H1 (cell line): ENCODE data around the gene TMEM198. TPM values are rescaled to one million over a fixed set of nuclear protein-coding genes. Genes with fewer than 3 reads are reported as not detected.

Experiments
- microRNA-seq, 2 experiments: library from miRNA; unstranded; fragments of <30 nt; microRNA quantifications; one replicate each; pipeline versions ENCODE4 to v1.2.0, GENCODE V29; 2016 to 2020; ENCODE audit warnings: borderline microRNAs expressed in 2 of 2, borderline number of aligned reads in 2 of 2, borderline replicate concordance in 1 of 2
- polyA plus RNA-seq, 7 experiments: library from polyadenylated mRNA; depleted of rRNA in 3 of 7; stranded (reverse) in 5 of 7; unstranded in 2 of 7; fragments of >200 nt in 5 of 7; fragments of 200-250 nt in 2 of 7; gene quantifications; 1 replicate in 5 of 7; 2 replicates in 1 of 7; 4 replicates in 1 of 7; pipeline versions ENCODE4 v1.2.1 to v1.2.3, GENCODE V29; 2011 to 2013; ENCODE audit warnings: missing spikeins in 2 of 7, mixed read lengths in 2 of 7
- small RNA-seq: library from polyadenylated mRNA; stranded (forward); fragments of <200 nt; extraction: miRNeasy Mini kit (QIAGEN cat#:217004); gene quantifications from one replicate; pipeline ENCODE3, GENCODE V24; 2013; ENCODE audit not compliant: insufficient read depth
- total RNA-seq: library from RNA; stranded (reverse); fragmentation: NEBNext Ultra II Directional; extraction: Animal tissue kit (Norgen Biotek cat#: 25700); gene quantifications from 2 replicates; pipeline ENCODE4 v1.2.1, GENCODE V29; 2021

Gene TMEM198
- total and polyA plus RNA-seq, 2 of the 8 experiments (the other 6 are each of a cell fraction or from before 2014, with no cell fraction given) = 10.2 to 10.4 TPM

Small RNA genes lying within 50 kb of the gene (microRNA-seq; reads per million reads assigned to microRNA genes)
- gene MIR3132 = 0 to 0.61 reads per million in 2 experiments

Small RNA genes lying within 50 kb of the gene (small RNA-seq; reads per million reads assigned to genes)
- gene MIR3132 (1.0 reads per million), gene RN7SKP213 (not detected)

Other genes starting within 250 kb of the TMEM198 start
- gene PTPRN, start 234.6 kb upstream of the TMEM198 start, total RNA-seq = 5.2 and 5.4 TPM in 2 replicates
- gene PTPRN, start 234.6 kb upstream of the TMEM198 start, polyA plus RNA-seq (2011; rRNA removed) = 8.2 and 17.4 TPM in 2 replicates
- not detected in 2 replicates for gene RESP18, start 211.3 kb upstream of the TMEM198 start, total RNA-seq
- 0.11 TPM in 1 of 2 replicates, not detected in the other for gene RESP18, start 211.3 kb upstream of the TMEM198 start, polyA plus RNA-seq (2011; rRNA removed)
- gene DNPEP, start 156.1 kb upstream of the TMEM198 start, total RNA-seq = 59.8 and 64.2 TPM in 2 replicates
- 109 and 142 TPM in 2 replicates for gene DNPEP, start 156.1 kb upstream of the TMEM198 start, polyA plus RNA-seq (2011; rRNA removed)
- 1.5 and 1.8 TPM in 2 replicates for gene DES, start 125.7 kb upstream of the TMEM198 start, total RNA-seq
- gene DES, start 125.7 kb upstream of the TMEM198 start, polyA plus RNA-seq (2011; rRNA removed) = 3.8 and 4.3 TPM in 2 replicates
- gene SPEG, start 109.2 kb upstream of the TMEM198 start, total RNA-seq = 32.0 and 36.7 TPM in 2 replicates
- gene SPEG, start 109.2 kb upstream of the TMEM198 start, polyA plus RNA-seq (2011; rRNA removed) = 19.9 and 37.1 TPM in 2 replicates
- gene GMPPA, start 45.1 kb upstream of the TMEM198 start, total RNA-seq = 34.3 and 35.3 TPM in 2 replicates
- 98.8 and 101 TPM in 2 replicates for gene GMPPA, start 45.1 kb upstream of the TMEM198 start, polyA plus RNA-seq (2011; rRNA removed)
- 0.19 and 0.22 TPM in 2 replicates for gene ASIC4, start 29.5 kb upstream of the TMEM198 start, total RNA-seq
- gene ASIC4, start 29.5 kb upstream of the TMEM198 start, polyA plus RNA-seq (2011; rRNA removed) = 0.12 and 0.30 TPM in 2 replicates
- 62.9 and 68.1 TPM in 2 replicates for gene CHPF, start 219 bp upstream of the TMEM198 start, total RNA-seq
- gene CHPF, start 219 bp upstream of the TMEM198 start, polyA plus RNA-seq (2011; rRNA removed) = 67.3 and 103 TPM in 2 replicates
- 127 and 135 TPM in 2 replicates for gene OBSL1, start 27.5 kb downstream of the TMEM198 start, total RNA-seq
- 116 and 205 TPM in 2 replicates for gene OBSL1, start 27.5 kb downstream of the TMEM198 start, polyA plus RNA-seq (2011; rRNA removed)
- gene INHA, start 28.3 kb downstream of the TMEM198 start, total RNA-seq = 0.65 and 0.73 TPM in 2 replicates
- 2.7 and 4.3 TPM in 2 replicates for gene INHA, start 28.3 kb downstream of the TMEM198 start, polyA plus RNA-seq (2011; rRNA removed)
- gene STK11IP, start 53.8 kb downstream of the TMEM198 start, total RNA-seq = 24.1 and 29.6 TPM in 2 replicates
- gene STK11IP, start 53.8 kb downstream of the TMEM198 start, polyA plus RNA-seq (2011; rRNA removed) = 18.5 and 26.5 TPM in 2 replicates
- 6.5 and 7.4 TPM in 2 replicates for gene SLC4A3, start 83.6 kb downstream of the TMEM198 start, total RNA-seq
- 4.8 and 8.2 TPM in 2 replicates for gene SLC4A3, start 83.6 kb downstream of the TMEM198 start, polyA plus RNA-seq (2011; rRNA removed)